K562 (cell line): ENCODE results near the gene ZPR1. TPM values are rescaled to one million over a fixed set of nuclear protein-coding genes. Genes with fewer than 3 reads are reported as not detected.
A peak's percentile ranks its signal among the peaks of the same experiment; 100 is the strongest.

ENCODE experiments used
- ATAC-seq: fragments of 200-7000 bp; cut with Tn5 transposase; 3 replicates; pipeline ENCODE4 v1.9.1; 2020; ENCODE audit warnings: moderate library complexity
- BruUV-seq: library from RNA; stranded (reverse); fragments of 400-500 nt; replicated peaks from 2 replicates; lab custom pipeline; 2021; lab: Mats Ljungman, UMichigan
- CTCF ChIA-PET: fragments of 300-600 bp; formaldehyde crosslinking; extraction: SDS; loops from one replicate; lab custom pipeline; 2021; ENCODE audit warnings: low intra/inter-chr PET ratio; lab: Yijun Ruan, JAX
- POLR2A ChIA-PET: fragments of 300-600, 350-650 bp; sonication (Branson Sonifier 250); formaldehyde crosslinking; extraction: SDS; loops from one replicate; lab custom pipeline; 2021; ENCODE audit warnings: antibody characterized with exemption, inconsistent platforms; lab: Yijun Ruan, JAX
- DNase-seq, 4 experiments: peaks; one replicate each; pipeline versions ENCODE4 v3.0.0 to v3.0.0-alpha.2; 2011 to 2018; ENCODE audit warnings: low spot score in 3 of 4, mixed read lengths in 3 of 4; ENCODE audit errors: extremely low read depth in 1 of 4
- FAIRE-seq: peaks from 2 replicates; lab custom pipeline; 2011; peaks lifted over from hg19 to GRCh38; lab: Jason Lieb, UNC
- H2AFZ ChIP-seq: 2 replicates; pipeline ENCODE4 v1.6.0; 2011; ENCODE audit warnings: low read depth, low read length, control low read depth, inconsistent platforms
- H3K27ac ChIP-seq: fragments of 200-600 bp; 3 replicates; pipeline ENCODE4 v1.8.0; 2011; ENCODE audit warnings: low read depth, mild to moderate bottlenecking, control low read depth, inconsistent platforms, low read length, moderate library complexity, mixed read lengths; ENCODE audit errors: extremely low read depth
- H3K27me3 ChIP-seq, 2 experiments: fragments of 300-600 bp in 1 of 2; 2 replicates in 1 of 2; 3 replicates in 1 of 2; pipeline versions ENCODE4 v1.6.0 to v1.8.0; 2011; ENCODE audit warnings: inconsistent platforms in 2 of 2, low read length in 2 of 2, mild to moderate bottlenecking in 1 of 2, mixed read lengths in 1 of 2, moderate library complexity in 1 of 2; ENCODE audit not compliant: control insufficient read depth in 2 of 2, insufficient read depth in 2 of 2
- H3K36me3 ChIP-seq: fragments of 300-600 bp; 3 replicates; pipeline ENCODE4 v1.8.0; 2011; ENCODE audit warnings: mild to moderate bottlenecking, low read length, inconsistent platforms; ENCODE audit not compliant: control insufficient read depth, insufficient read depth
- H3K4me1 ChIP-seq, 2 experiments: fragments of 200-600 bp in 1 of 2; replicated peaks in 1 of 2; 2 replicates in 1 of 2; 3 replicates in 1 of 2; pipeline versions ENCODE4 v1.5.1 to v1.8.0; 2011; ENCODE audit warnings: inconsistent platforms in 2 of 2, low read length in 2 of 2, mild to moderate bottlenecking in 1 of 2, mixed read lengths in 1 of 2, moderate library complexity in 1 of 2; ENCODE audit not compliant: control insufficient read depth in 2 of 2, insufficient read depth in 2 of 2
- H3K4me2 ChIP-seq: 2 replicates; pipeline ENCODE4 v1.6.1; 2011; ENCODE audit warnings: low read length, control low read depth, inconsistent platforms, mixed read lengths; ENCODE audit not compliant: insufficient read depth
- H3K4me3 ChIP-seq: fragments of 200-600 bp; sonication (generic), shearing (Covaris generic); 2 replicates; pipeline ENCODE4 v1.5.1; 2016; ENCODE audit warnings: control low read depth, inconsistent platforms
- H3K79me2 ChIP-seq: fragments of 200-600 bp; 3 replicates; pipeline ENCODE4 v1.8.0; 2011; ENCODE audit warnings: low read length, inconsistent platforms; ENCODE audit not compliant: control insufficient read depth, insufficient read depth
- H3K9ac ChIP-seq, 2 experiments: 2 replicates each; pipeline versions ENCODE4 v1.6.0 to v1.6.1; 2011; ENCODE audit warnings: low read depth in 2 of 2, low read length in 2 of 2, control low read depth in 1 of 2, inconsistent platforms in 1 of 2, mild to moderate bottlenecking in 1 of 2, mixed read lengths in 1 of 2; ENCODE audit not compliant: insufficient read depth in 1 of 2
- H3K9me1 ChIP-seq: one replicate; pipeline ENCODE4 v1.6.0; 2011; ENCODE audit warnings: inconsistent platforms, mild to moderate bottlenecking, low read length, moderate library complexity; ENCODE audit not compliant: control insufficient read depth, insufficient read depth
- H3K9me3 ChIP-seq: replicated peaks from 2 replicates; pipeline ENCODE4 v1.5.1; 2011; ENCODE audit warnings: low read depth, low read length, inconsistent platforms; ENCODE audit not compliant: control insufficient read depth, insufficient read depth
- H4K20me1 ChIP-seq: replicated peaks from 2 replicates; pipeline ENCODE4 v1.6.1; 2011; ENCODE audit warnings: low read length, inconsistent platforms, mixed read lengths; ENCODE audit not compliant: control insufficient read depth, insufficient read depth
- CHD2 ChIP-seq: IDR thresholded peaks from 2 replicates; pipeline ENCODE4 v1.6.1; 2011; ENCODE audit warnings: low read depth, low read length
- E2F5 ChIP-seq: sonication (generic); formaldehyde crosslinking; IDR thresholded peaks from 2 replicates; pipeline ENCODE4 v1.8.0; 2022; ENCODE audit warnings: mild to moderate bottlenecking, missing genetic modification reagents
- ESRRB ChIP-seq: fragments of 250-450 bp; sonication (Bioruptor Pico); IDR thresholded peaks from 2 replicates; pipeline ENCODE4 v1.5.0; 2020; ENCODE audit warnings: mild to moderate bottlenecking, moderate library complexity, borderline replicate concordance
- FIP1L1 ChIP-seq: fragments of 200-400 bp; formaldehyde crosslinking; IDR thresholded peaks from 2 replicates; pipeline ENCODE4 v1.6.1; 2018; ENCODE audit warnings: mild to moderate bottlenecking, low read depth, low read length; ENCODE audit not compliant: poor library complexity, severe bottlenecking
- KDM2B ChIP-seq: fragments of 250-450 bp; sonication (Bioruptor Pico); IDR thresholded peaks from 2 replicates; pipeline ENCODE4 v1.8.0; 2021; ENCODE audit warnings: mild to moderate bottlenecking, moderate library complexity
- MEF2A ChIP-seq: IDR thresholded peaks from 2 replicates; pipeline ENCODE4 v1.6.1; 2011; ENCODE audit warnings: low read depth, mild to moderate bottlenecking, low read length, moderate library complexity; ENCODE audit not compliant: control insufficient read depth
- NR3C1 ChIP-seq: sonication (generic); formaldehyde crosslinking; IDR thresholded peaks from 2 replicates; pipeline ENCODE4 v1.8.1; 2022; ENCODE audit warnings: missing genetic modification reagents
- PBX2 ChIP-seq, 2 experiments: IDR thresholded peaks in 1 of 2; conservative IDR thresholded peaks in 1 of 2; 2 replicates each; pipeline ENCODE4 v1.6.1; 2016; ENCODE audit warnings: low read depth in 2 of 2, mild to moderate bottlenecking in 1 of 2, missing compliant biosample characterization in 1 of 2, missing genetic modification characterization in 1 of 2, moderate library complexity in 1 of 2
- POLR2A ChIP-seq: fragments of 450-650 bp; conservative IDR thresholded peaks from 2 replicates; pipeline ENCODE4 v1.6.1; 2016
- PRDM10 ChIP-seq: fragments of 450-650 bp; IDR thresholded peaks from 2 replicates; pipeline ENCODE4 v1.6.1; 2018; ENCODE audit not compliant: partially characterized antibody
- SPI1 ChIP-seq: IDR thresholded peaks from 2 replicates; pipeline ENCODE4 v1.6.1; 2011; ENCODE audit warnings: low read depth, low read length, control low read depth, borderline replicate concordance
- ZFPM2 ChIP-seq: fragments of 250-450 bp; sonication (Bioruptor Pico); IDR thresholded peaks from 2 replicates; pipeline ENCODE4 v1.5.1; 2022; ENCODE audit warnings: mild to moderate bottlenecking
- WGBS: fragments of 100-300 bp; shearing (Covaris generic); methylation state at CpG from one replicate; pipeline ENCODE4 v1.1.6; 2016; ENCODE audit warnings: low coverage, mixed read lengths; ENCODE audit not compliant: insufficient coverage; ENCODE audit errors: missing lambda C conversion rate; 5-methylcytosine and 5-hydroxymethylcytosine counted together
- in situ Hi-C: fragments of 300-500 bp; cut with MboI; formaldehyde crosslinking; loops from 4 replicates; pipeline ENCODE4 v1.15.0; 2018; ENCODE audit warnings: inconsistent platforms, mixed read lengths
- intact Hi-C: fragments of 100-400 bp; cut with micrococcal nuclease; formaldehyde crosslinking; loops from 2 replicates; pipeline ENCODE4 v1.14.2; 2022
- polyA plus RNA-seq, 8 experiments: library from polyadenylated mRNA; depleted of rRNA in 4 of 8; stranded (reverse) in 5 of 8; unstranded in 3 of 8; fragments of >200 nt; fragmentation: Nextera tagmentation in 2 of 8; fragmentation: Illumina TruSeq in 1 of 8; extraction: Ambion mirVana in 2 of 8; extraction: Trizol in 1 of 8; gene quantifications; 2 replicates each; pipeline versions ENCODE4 v1.2.1 to v1.2.3, GENCODE V29; 2011 to 2014; ENCODE audit warnings: inconsistent platforms in 1 of 8, missing spikeins in 1 of 8
- total RNA-seq, 7 experiments: library from RNA; depleted of rRNA in 6 of 7; stranded (reverse); fragments of >200 nt in 6 of 7; fragmentation: Illumina TruSeq in 2 of 7; extraction: Trizol in 2 of 7; gene quantifications; 2 replicates each; pipeline versions ENCODE4 v1.2.1 to v1.2.3, GENCODE V29; 2011 to 2021; ENCODE audit warnings: low replicate concordance in 1 of 7

ZPR1 gene
- total and polyA plus RNA-seq, 9 of the 15 experiments (the other 6 are each of a cell fraction or from before 2014, with no cell fraction given), result 13.0 to 120 (median 83.8) TPM

GRCh38 chr11:116778556-116778955 lies 9.3 kb downstream of the ZPR1 start:
- Histone ChIP-seq H3K4me2 (no peak overlapping the region), H3K4me3 (no peak overlapping the region), H4K20me1 (peaks cover 5% of the 10 kb centered on the region; the same call in 1 of the 2 replicates), H3K27me3 (no peaks in the 10 kb centered on the region), H3K79me2 (no peaks in the 10 kb centered on the region; the same call in 2 of the 3 replicates), H3K4me1 (peaks cover 5 to 32% of the 10 kb centered on the region in 2 experiments; a peak in 3 of 5 replicates), H2AFZ (no peak overlapping the region), H3K27ac (no peak overlapping the region), H3K9me1 (peaks cover 6% of the 10 kb centered on the region), H3K9ac (no peak overlapping the region), H3K9me3 (no peaks in the 10 kb centered on the region), H3K36me3 (peaks cover 72% of the 10 kb centered on the region)
- intact Hi-C loops, result no loop called here
- FAIRE-seq (no peak), ATAC-seq (no peak), DNase-seq (no peak)
- ChIA-PET POLR2A (interaction anchor here (2.5 kb wide), 1 partner anchor 9 kb away, joined by 15 read pairs; the partner anchor contains the start of gene ZPR1), CTCF (no interaction called here)
- TF ChIP-seq POLR2A (no peak), MEF2A (no peak), NR3C1 (CRISPR knock-in tag) (no peak), ZFPM2 (CRISPR knock-in tag) (no peak), CHD2 (no peak), PBX2 (CRISPR knock-in tag; IDR thresholded peaks at IDR 0.05; ENCODE audit: low read depth) (no peak), PBX2 (tag; conservative IDR thresholded peaks at IDR 0.05; ENCODE audit: low read depth) (no peak), E2F5 (CRISPR knock-in tag) (no peak), ESRRB (no peak), KDM2B (no peak), FIP1L1 (no peak), PRDM10 (no peak), SPI1 (no peak)
- WGBS, result 98% methylated on average over 4 of the region's 4 CpGs
- in situ Hi-C loops, result no loop called here
- BruUV-seq, result TSS peak; percentile 20
